Measurements from ENCODE around the gene MBTPS1. TPM values are rescaled to one million over a fixed set of nuclear protein-coding genes. Genes with fewer than 3 reads are reported as not detected.

Gene MBTPS1
- total and polyA plus RNA-seq, 9 of the 15 experiments (the other 6 are each of a cell fraction or from before 2014, with no cell fraction given), result 2.8 to 57.6 (median 43.8) TPM

- peaks cover 3% of the 10 kb centered on the region; the same call in 1 of the 3 replicates for H3K36me3 ChIP-seq (ENCODE audit: control insufficient read depth, insufficient read depth, low read length)
- no peaks in the 10 kb centered on the region for H3K9me3 ChIP-seq (replicated peaks; ENCODE audit: control insufficient read depth, insufficient read depth, low read depth, low read length)
- no TSS peak for BruUV-seq (replicated peaks)
- H2AFZ ChIP-seq (ENCODE audit: low read depth, low read length), result no peak overlapping the region
- ATAC-seq (no peak), FAIRE-seq (peak; percentile 58), DNase-seq (ENCODE audit: extremely low read depth in 1 of 4, low spot score in 3 of 4) (peak in 1 of 4 experiments; percentile 37)
- in situ Hi-C loops (cut with MboI), result no loop called here
- POLR2A ChIA-PET, result interaction anchor here (0.5 to 9.6 kb wide), 7 partner anchors 9 to 91 kb away, joined by 3 to 145 read pairs (median 4); partner anchors contain the start of gene MBTPS1
- intact Hi-C loops (cut with micrococcal nuclease), result loop anchor here (1.0 kb wide), 1 partner anchor 22 kb away; the partner anchor contains the start of gene MBTPS1
- no peaks in the 10 kb centered on the region for H3K27me3 ChIP-seq (ENCODE audit: control insufficient read depth in 2 of 2, insufficient read depth in 2 of 2, low read length in 2 of 2)
- H3K4me3 ChIP-seq, result no peak overlapping the region
- H3K27ac ChIP-seq (ENCODE audit: extremely low read depth, low read depth, low read length), result peak overlapping the region; percentile 97
- 8% methylated on average over 7 of the region's 7 CpGs for WGBS (ENCODE audit: insufficient coverage, low coverage, missing lambda C conversion rate)
- no peaks in the 10 kb centered on the region for H3K9me1 ChIP-seq (ENCODE audit: control insufficient read depth, insufficient read depth, low read length)
- H4K20me1 ChIP-seq (replicated peaks; ENCODE audit: control insufficient read depth, insufficient read depth, low read length), result no peaks in the 10 kb centered on the region
- H3K4me1 ChIP-seq (replicated peaks in 1 of 2; ENCODE audit: control insufficient read depth in 2 of 2, insufficient read depth in 2 of 2, low read length in 2 of 2), result peaks cover 25 to 35% of the 10 kb centered on the region in 2 experiments
- H3K9ac ChIP-seq (ENCODE audit: insufficient read depth in 1 of 2, low read depth in 2 of 2, low read length in 2 of 2), result peak overlapping the region; percentile 21 to 90; a peak in 3 of 4 replicates
- CTCF ChIA-PET (ENCODE audit: low intra/inter-chr PET ratio), result no interaction called here
- peak overlapping the region; percentile 59 for H3K4me2 ChIP-seq (ENCODE audit: insufficient read depth, low read length)
- peaks cover 57% of the 10 kb centered on the region for H3K79me2 ChIP-seq (ENCODE audit: control insufficient read depth, insufficient read depth, low read length)
- no peak for TF ChIP-seq ID3 (CRISPR knock-in tag; IDR thresholded peaks at IDR 0.05)
- no peak for TF ChIP-seq ID3 (tag; IDR thresholded peaks at IDR 0.05)
- no peak for TF ChIP-seq NR0B1 (IDR thresholded peaks at IDR 0.05; ENCODE audit: partially characterized antibody)
- TF ChIP-seq RBM15 (IDR thresholded peaks at IDR 0.05; ENCODE audit: insufficient read depth, low read length), result no peak
- TF ChIP-seq ZNF766 (CRISPR knock-in tag; conservative IDR thresholded peaks at IDR 0.05), result 0 out of 2 replicates have a peak, but pooled peaks have one; percentile 6
- 0 out of 2 replicates have a peak, but pooled peaks have one; percentile 26 for TF ChIP-seq RERE (CRISPR knock-in tag; IDR thresholded peaks at IDR 0.05; ENCODE audit: borderline replicate concordance)
These were observed 21.1 kb upstream of the MBTPS1 start for GRCh38 chr16:84137769-84138357.
